Activated CD4-positive, alpha-beta T cell treated with anti-CD3 and anti-CD28 coated beads, Interleukin-2, amount 50 U/mL, for 4 hours (primary cell): ENCODE results near the gene TMEM117.

Experiments
- DNase-seq, 2 experiments: peaks; one replicate each; pipeline ENCODE4 v3.0.0-alpha.2; 2020

The TMEM117 gene

GRCh38 chr12:43887397-43887796, 51.5 kb downstream of the TMEM117 start:
- no peak for DNase-seq

- no peak for DNase-seq
These were observed 56.1 kb downstream of the TMEM117 start for GRCh38 chr12:43891856-43892574.

GRCh38 chr12:43893670-43894069, 57.8 kb downstream of the TMEM117 start:
- no peak for DNase-seq

- DNase-seq: no peak
These were observed 59.8 kb downstream of the TMEM117 start for GRCh38 chr12:43895580-43896206.

- DNase-seq: no peak
These were observed 60.6 kb downstream of the TMEM117 start for GRCh38 chr12:43896496-43896895.

- DNase-seq: no peak
These were observed 62.6 kb downstream of the TMEM117 start for GRCh38 chr12:43898474-43898873.

GRCh38 chr12:43899574-43899973, 63.7 kb downstream of the TMEM117 start:
- no peak for DNase-seq

GRCh38 chr12:43903686-43904085, 67.8 kb downstream of the TMEM117 start:
- no peak for DNase-seq

- DNase-seq: no peak
These were observed 77.0 kb downstream of the TMEM117 start for GRCh38 chr12:43912859-43913258.

GRCh38 chr12:43914391-43914790, 78.5 kb downstream of the TMEM117 start:
- no peak for DNase-seq

GRCh38 chr12:43914923-43915468, 79.1 kb downstream of the TMEM117 start:
- DNase-seq: no peak

- no peak for DNase-seq
These were observed 82.0 kb downstream of the TMEM117 start for GRCh38 chr12:43917896-43918295.

GRCh38 chr12:43921666-43922337, 85.9 kb downstream of the TMEM117 start:
- no peak for DNase-seq

- no peak for DNase-seq
These were observed 94.2 kb downstream of the TMEM117 start for GRCh38 chr12:43930032-43930431.

GRCh38 chr12:43931187-43931586, 95.3 kb downstream of the TMEM117 start:
- DNase-seq: no peak

- no peak for DNase-seq
These were observed 99.7 kb downstream of the TMEM117 start for GRCh38 chr12:43935581-43935980.

GRCh38 chr12:43937947-43938346, 102.1 kb downstream of the TMEM117 start:
- no peak for DNase-seq

- no peak for DNase-seq
These were observed 106.5 kb downstream of the TMEM117 start for GRCh38 chr12:43942379-43942778.

- no peak for DNase-seq
These were observed 110.1 kb downstream of the TMEM117 start for GRCh38 chr12:43945983-43946382.

GRCh38 chr12:43951286-43951685, 115.4 kb downstream of the TMEM117 start:
- no peak for DNase-seq

- DNase-seq: no peak
These were observed 122.0 kb downstream of the TMEM117 start for GRCh38 chr12:43957732-43958372.

GRCh38 chr12:43964033-43964432, 128.2 kb downstream of the TMEM117 start:
- no peak for DNase-seq

GRCh38 chr12:43964961-43965360, 129.1 kb downstream of the TMEM117 start:
- no peak for DNase-seq
